ENCODE results near the gene YPEL1.

Gene YPEL1

GRCh38 chr22:21663738-21664137 lies 71.9 kb downstream of the YPEL1 start:
- DNase-seq (ENCODE audit: low read depth) = no peak
- H3K4me3 ChIP-seq (ENCODE audit: low read length) = no peak overlapping the region
- TF ChIP-seq, protein P1, sequence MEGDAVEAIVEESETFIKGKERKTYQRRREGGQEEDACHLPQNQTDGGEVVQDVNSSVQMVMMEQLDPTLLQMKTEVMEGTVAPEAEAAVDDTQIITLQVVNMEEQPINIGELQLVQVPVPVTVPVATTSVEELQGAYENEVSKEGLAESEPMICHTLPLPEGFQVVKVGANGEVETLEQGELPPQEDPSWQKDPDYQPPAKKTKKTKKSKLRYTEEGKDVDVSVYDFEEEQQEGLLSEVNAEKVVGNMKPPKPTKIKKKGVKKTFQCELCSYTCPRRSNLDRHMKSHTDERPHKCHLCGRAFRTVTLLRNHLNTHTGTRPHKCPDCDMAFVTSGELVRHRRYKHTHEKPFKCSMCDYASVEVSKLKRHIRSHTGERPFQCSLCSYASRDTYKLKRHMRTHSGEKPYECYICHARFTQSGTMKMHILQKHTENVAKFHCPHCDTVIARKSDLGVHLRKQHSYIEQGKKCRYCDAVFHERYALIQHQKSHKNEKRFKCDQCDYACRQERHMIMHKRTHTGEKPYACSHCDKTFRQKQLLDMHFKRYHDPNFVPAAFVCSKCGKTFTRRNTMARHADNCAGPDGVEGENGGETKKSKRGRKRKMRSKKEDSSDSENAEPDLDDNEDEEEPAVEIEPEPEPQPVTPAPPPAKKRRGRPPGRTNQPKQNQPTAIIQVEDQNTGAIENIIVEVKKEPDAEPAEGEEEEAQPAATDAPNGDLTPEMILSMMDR (conservative IDR thresholded peaks at IDR 0.05; ENCODE audit: low read depth, low read length) = no peak

DNA sequence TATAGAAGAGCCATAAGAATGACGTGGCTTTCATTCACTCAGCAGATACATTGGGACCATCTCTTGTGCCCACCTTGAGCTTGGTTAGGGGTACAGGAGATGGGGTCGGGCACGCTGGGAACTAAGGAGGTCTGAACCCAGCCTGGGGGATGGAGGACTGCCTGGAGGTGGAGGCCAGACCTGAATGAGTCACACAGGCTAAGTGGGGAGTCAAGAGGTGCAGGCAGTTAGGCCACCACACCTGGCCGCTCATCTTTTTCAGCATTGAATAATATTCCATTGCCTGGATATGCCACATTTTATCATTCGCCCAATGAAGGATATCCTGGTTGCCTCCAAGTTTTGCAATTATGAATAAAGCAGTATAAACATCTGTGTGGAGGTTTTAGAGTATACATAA lies 73.6 kb downstream of the YPEL1 start:
- TF ChIP-seq, protein P1 (conservative IDR thresholded peaks at IDR 0.05; ENCODE audit: low read depth, low read length) = no peak
- no peak for DNase-seq (ENCODE audit: low read depth)
- H3K4me3 ChIP-seq (ENCODE audit: low read length) = no peak overlapping the region

DNA sequence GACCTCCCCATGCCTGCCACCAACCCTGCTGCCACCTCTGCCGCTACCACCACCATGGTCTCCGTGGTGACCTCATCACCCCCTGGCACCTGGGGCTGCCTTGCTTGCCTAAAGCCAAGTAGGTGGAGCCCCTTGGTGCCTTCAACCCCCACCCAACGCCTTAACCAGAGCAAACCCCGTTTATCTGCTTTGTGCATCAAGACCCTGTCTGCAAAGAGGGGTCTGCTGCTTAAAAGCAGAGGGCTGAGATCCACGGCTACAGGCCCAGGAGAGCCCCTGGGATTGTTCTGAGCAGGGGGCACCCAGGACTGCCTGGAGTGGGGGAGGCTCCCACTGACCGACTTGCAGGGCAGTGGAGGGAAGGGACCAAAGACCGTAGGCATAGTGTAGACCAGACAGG lies 74.7 kb downstream of the YPEL1 start:
- TF ChIP-seq, protein P1 (conservative IDR thresholded peaks at IDR 0.05; ENCODE audit: low read depth, low read length) = no peak
- H3K4me3 ChIP-seq (ENCODE audit: low read length) = no peak overlapping the region
- DNase-seq (ENCODE audit: low read depth) = no peak

- DNase-seq (ENCODE audit: low read depth) = no peak
- no peak overlapping the region for H3K4me3 ChIP-seq (ENCODE audit: low read length)
- TF ChIP-seq, protein P1 (conservative IDR thresholded peaks at IDR 0.05; ENCODE audit: low read depth, low read length) = no peak
Measured at GRCh38 chr22:21659864-21660525, 75.6 kb downstream of the YPEL1 start.

DNA sequence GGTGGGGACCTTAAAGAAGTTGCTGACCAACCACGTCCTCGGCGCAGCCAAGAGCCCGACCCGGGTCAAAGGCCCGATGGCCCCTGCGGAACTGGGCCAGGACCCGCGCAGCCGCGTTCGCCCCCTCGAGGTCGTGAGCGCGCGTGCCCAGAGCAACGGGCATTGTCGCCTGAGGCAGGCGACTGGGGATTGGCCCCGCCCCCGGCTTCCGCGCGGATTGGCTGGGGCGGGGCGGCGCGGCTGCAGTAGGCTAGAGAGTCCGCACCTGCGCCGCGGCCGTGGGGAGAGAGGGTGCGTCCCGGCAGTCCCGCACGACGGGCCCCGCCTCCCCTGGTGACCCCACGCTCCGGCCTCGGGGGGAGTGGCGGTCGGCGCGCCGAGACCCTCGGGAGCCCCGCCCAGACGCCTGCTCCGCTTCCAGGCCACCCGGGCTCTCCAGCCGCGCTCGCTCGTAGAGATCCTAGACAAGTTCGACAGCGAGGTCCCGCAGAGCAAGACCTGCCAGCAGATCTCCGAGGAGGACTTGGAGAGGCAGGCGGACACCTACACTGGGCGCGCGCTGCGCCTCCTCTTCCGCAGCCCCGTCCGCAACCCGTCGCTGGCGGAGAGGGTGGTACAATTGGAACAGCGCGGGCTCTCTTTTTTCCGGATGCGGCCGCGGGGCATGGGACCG lies 78.1 kb downstream of the YPEL1 start:
- TF ChIP-seq, protein P1 (conservative IDR thresholded peaks at IDR 0.05; ENCODE audit: low read depth, low read length) = no peak
- no peak for DNase-seq (ENCODE audit: low read depth)
- peak overlapping the region; percentile 58 for H3K4me3 ChIP-seq (ENCODE audit: low read length)

GRCh38 chr22:21657020-21657359 lies 78.6 kb downstream of the YPEL1 start:
- TF ChIP-seq, protein P1 (conservative IDR thresholded peaks at IDR 0.05; ENCODE audit: low read depth, low read length) = no peak
- DNase-seq (ENCODE audit: low read depth) = no peak
- peak overlapping the region; percentile 58 for H3K4me3 ChIP-seq (ENCODE audit: low read length)
